Choroid plexus epithelial cell (primary cell): ENCODE results near the gene EML4.

ENCODE experiments used
- DNase-seq: peaks from one replicate; pipeline ENCODE4 v3.0.0-alpha.2; 2010; ENCODE audit warnings: low read depth
- H3K4me3 ChIP-seq: 2 replicates; pipeline ENCODE4 v1.5.1; 2011; ENCODE audit warnings: low read depth, mild to moderate bottlenecking, control low read depth, low read length, moderate library complexity
- CTCF ChIP-seq: conservative IDR thresholded peaks from 2 replicates; pipeline ENCODE4 v1.5.1; 2011; ENCODE audit warnings: low read depth, mild to moderate bottlenecking, control low read depth, inconsistent platforms, low read length, moderate library complexity

The EML4 gene

GRCh38 chr2:42225573-42225972, 56.4 kb downstream of the EML4 start:
- no peak for TF ChIP-seq CTCF
- DNase-seq, result no peak
- no peak overlapping the region for H3K4me3 ChIP-seq

GRCh38 chr2:42227491-42227890, 58.3 kb downstream of the EML4 start:
- no peak for DNase-seq
- H3K4me3 ChIP-seq, result no peak overlapping the region
- TF ChIP-seq CTCF, result no peak

- H3K4me3 ChIP-seq, result no peak overlapping the region
- no peak for DNase-seq
- no peak for TF ChIP-seq CTCF
These were observed 58.9 kb downstream of the EML4 start for GRCh38 chr2:42228101-42228500.

GRCh38 chr2:42229949-42230348, 60.8 kb downstream of the EML4 start:
- no peak for TF ChIP-seq CTCF
- no peak for DNase-seq
- no peak overlapping the region for H3K4me3 ChIP-seq

GRCh38 chr2:42230891-42231290, 61.7 kb downstream of the EML4 start:
- TF ChIP-seq CTCF, result no peak
- H3K4me3 ChIP-seq, result no peak overlapping the region
- DNase-seq, result peak; percentile 17

- no peak for TF ChIP-seq CTCF
- DNase-seq, result no peak
- no peak overlapping the region for H3K4me3 ChIP-seq
These were observed 62.9 kb downstream of the EML4 start for GRCh38 chr2:42232024-42232423.

GRCh38 chr2:42233976-42234441, 64.9 kb downstream of the EML4 start:
- peak; percentile 91 for DNase-seq
- no peak overlapping the region for H3K4me3 ChIP-seq
- no peak for TF ChIP-seq CTCF
